HepG2 (cell line): ENCODE measurements around the gene ATP9A. TPM values are rescaled to one million over a fixed set of nuclear protein-coding genes. Genes with fewer than 3 reads are reported as not detected.

Experiments used
- ATRX ChIP-seq: sonication (generic); formaldehyde crosslinking; IDR thresholded peaks from 2 replicates; pipeline ENCODE4 v1.4.0; 2020; ENCODE audit warnings: missing genetic modification reagents, borderline replicate concordance
- IKZF4 ChIP-seq: sonication (generic); formaldehyde crosslinking; IDR thresholded peaks from 2 replicates; pipeline ENCODE4 v1.5.1; 2020; ENCODE audit warnings: borderline replicate concordance, mild to moderate bottlenecking, low read depth, missing genetic modification reagents; ENCODE audit errors: not compliant biosample characterization
- KAT8 ChIP-seq: IDR thresholded peaks from 2 replicates; pipeline ENCODE4 v1.6.1; 2016; ENCODE audit warnings: missing genetic modification reagents, missing compliant biosample characterization
- MAF1 ChIP-seq: sonication (generic); formaldehyde crosslinking; IDR thresholded peaks from 2 replicates; pipeline ENCODE4 v1.5.0; 2020; ENCODE audit warnings: missing genetic modification reagents, borderline replicate concordance
- MAZ ChIP-seq, 2 experiments: sonication (generic) in 1 of 2; formaldehyde crosslinking in 1 of 2; IDR thresholded peaks; 2 replicates each; pipeline versions ENCODE4 v1.5.0 to v1.6.1; 2012 to 2020; ENCODE audit warnings: low read depth in 2 of 2, mild to moderate bottlenecking in 2 of 2, borderline replicate concordance in 1 of 2, improper control_type of control experiment in 1 of 2, low read length in 1 of 2, missing genetic modification reagents in 1 of 2, moderate library complexity in 1 of 2
- NFKBIZ ChIP-seq: IDR thresholded peaks from 2 replicates; pipeline ENCODE4 v1.6.1; 2018; ENCODE audit warnings: missing genetic modification reagents, missing compliant biosample characterization
- RFXANK ChIP-seq: IDR thresholded peaks from 2 replicates; pipeline ENCODE4 v1.6.1; 2016
- RNF2 ChIP-seq: fragments of 450-650 bp; conservative IDR thresholded peaks from 2 replicates; pipeline ENCODE4 v1.6.1; 2016; ENCODE audit warnings: low read depth
- RORA ChIP-seq: sonication (generic); formaldehyde crosslinking; IDR thresholded peaks from 2 replicates; pipeline ENCODE4 v1.5.0; 2020; ENCODE audit warnings: mild to moderate bottlenecking, missing genetic modification reagents, moderate library complexity
- SP140L ChIP-seq: sonication (generic); formaldehyde crosslinking; IDR thresholded peaks from 2 replicates; pipeline ENCODE4 v1.4.0; 2020; ENCODE audit warnings: missing genetic modification reagents, borderline replicate concordance
- SRSF4 ChIP-seq: fragments of 200-400 bp; formaldehyde crosslinking; IDR thresholded peaks from one replicate; pipeline ENCODE4 v1.6.1; 2018; ENCODE audit warnings: mild to moderate bottlenecking, low read depth, low read length, moderate library complexity; ENCODE audit not compliant: poor library complexity, severe bottlenecking
- SSRP1 ChIP-seq: IDR thresholded peaks from 2 replicates; pipeline ENCODE4 v1.6.1; 2016; ENCODE audit warnings: control low read depth
- ZBTB7B ChIP-seq: sonication (generic); formaldehyde crosslinking; IDR thresholded peaks from 2 replicates; pipeline ENCODE4 v1.4.0; 2020; ENCODE audit warnings: missing genetic modification reagents
- ZEB1 ChIP-seq: IDR thresholded peaks from 2 replicates; pipeline ENCODE4 v1.6.1; 2012; ENCODE audit warnings: mild to moderate bottlenecking, low read depth, inconsistent platforms; ENCODE audit not compliant: insufficient replicate concordance
- ZFAT ChIP-seq: sonication (generic); formaldehyde crosslinking; conservative IDR thresholded peaks from 2 replicates; pipeline ENCODE4 v1.8.1; 2023; ENCODE audit warnings: missing genetic modification reagents, inconsistent platforms
- ZFP1 ChIP-seq: IDR thresholded peaks from 2 replicates; pipeline ENCODE4 v1.6.1; 2016
- ZNF17 ChIP-seq: sonication (generic); formaldehyde crosslinking; IDR thresholded peaks from 2 replicates; pipeline ENCODE4 v1.5.0; 2020; ENCODE audit warnings: mild to moderate bottlenecking, missing genetic modification reagents
- ZNF24 ChIP-seq: fragments of 450-650 bp; IDR thresholded peaks from 2 replicates; pipeline ENCODE4 v1.6.1; 2017; ENCODE audit warnings: antibody characterized with exemption, mild to moderate bottlenecking
- ZNF331 ChIP-seq: sonication (generic); formaldehyde crosslinking; IDR thresholded peaks from 2 replicates; pipeline ENCODE4 v1.4.0; 2020; ENCODE audit warnings: missing genetic modification reagents
- ZNF530 ChIP-seq: sonication (generic); formaldehyde crosslinking; IDR thresholded peaks from 2 replicates; pipeline ENCODE4 v1.5.0; 2020; ENCODE audit warnings: low read depth, mild to moderate bottlenecking, missing genetic modification reagents
- ZNF556 ChIP-seq: sonication (generic); formaldehyde crosslinking; IDR thresholded peaks from 2 replicates; pipeline ENCODE4 v1.4.0; 2020; ENCODE audit warnings: mild to moderate bottlenecking, missing genetic modification reagents, borderline replicate concordance
- ZNF782 ChIP-seq: sonication (generic); formaldehyde crosslinking; IDR thresholded peaks from 2 replicates; pipeline ENCODE4 v1.4.0; 2020; ENCODE audit warnings: missing genetic modification reagents, mild to moderate bottlenecking, borderline replicate concordance
- polyA plus RNA-seq, 8 experiments: library from polyadenylated mRNA; depleted of rRNA in 3 of 8; stranded (reverse) in 7 of 8; unstranded in 1 of 8; fragments of >200 nt; fragmentation: Illumina TruSeq in 4 of 8; extraction: Trizol in 4 of 8; gene quantifications; 2 replicates each; pipeline versions ENCODE4 v1.2.1 to v1.2.3, GENCODE V29; 2011 to 2016; ENCODE audit warnings: low read depth in 4 of 8, missing spikeins in 1 of 8, mixed read lengths in 1 of 8; ENCODE audit not compliant: insufficient read depth in 1 of 8
- total RNA-seq, 5 experiments: library from RNA; depleted of rRNA; stranded (reverse); fragments of >200 nt; fragmentation: Illumina TruSeq; extraction: Trizol; gene quantifications; 2 replicates each; pipeline ENCODE4 v1.2.3, GENCODE V29; 2016; ENCODE audit warnings: low read depth in 1 of 5
- TF ChIP-seq, protein P1 (sequence below): sonication (generic); formaldehyde crosslinking; conservative IDR thresholded peaks from 2 replicates; pipeline ENCODE4 v1.8.0; 2022; ENCODE audit warnings: low read depth, missing genetic modification reagents
- TF ChIP-seq, protein P2 (sequence below): sonication (generic); formaldehyde crosslinking; IDR thresholded peaks from 2 replicates; pipeline ENCODE4 v1.4.0; 2020; ENCODE audit warnings: missing genetic modification reagents
- TF ChIP-seq, protein P3 (sequence below): sonication (generic); formaldehyde crosslinking; IDR thresholded peaks from 2 replicates; pipeline ENCODE4 v1.5.0; 2020; ENCODE audit warnings: mild to moderate bottlenecking, low read depth, missing genetic modification reagents, borderline replicate concordance
- TF ChIP-seq, protein P4 (sequence below): sonication (generic); formaldehyde crosslinking; IDR thresholded peaks from 2 replicates; pipeline ENCODE4 v1.5.0; 2020; ENCODE audit warnings: missing genetic modification reagents
- TF ChIP-seq, protein P5 (sequence below): sonication (generic); formaldehyde crosslinking; IDR thresholded peaks from 2 replicates; pipeline ENCODE4 v1.9.0; 2021; ENCODE audit warnings: missing genetic modification reagents, borderline replicate concordance

The ATP9A gene
- total and polyA plus RNA-seq, 2 of the 13 experiments (the other 11 are each of a cell fraction or from before 2014, with no cell fraction given) = 11.8 to 18.5 TPM

DNA sequence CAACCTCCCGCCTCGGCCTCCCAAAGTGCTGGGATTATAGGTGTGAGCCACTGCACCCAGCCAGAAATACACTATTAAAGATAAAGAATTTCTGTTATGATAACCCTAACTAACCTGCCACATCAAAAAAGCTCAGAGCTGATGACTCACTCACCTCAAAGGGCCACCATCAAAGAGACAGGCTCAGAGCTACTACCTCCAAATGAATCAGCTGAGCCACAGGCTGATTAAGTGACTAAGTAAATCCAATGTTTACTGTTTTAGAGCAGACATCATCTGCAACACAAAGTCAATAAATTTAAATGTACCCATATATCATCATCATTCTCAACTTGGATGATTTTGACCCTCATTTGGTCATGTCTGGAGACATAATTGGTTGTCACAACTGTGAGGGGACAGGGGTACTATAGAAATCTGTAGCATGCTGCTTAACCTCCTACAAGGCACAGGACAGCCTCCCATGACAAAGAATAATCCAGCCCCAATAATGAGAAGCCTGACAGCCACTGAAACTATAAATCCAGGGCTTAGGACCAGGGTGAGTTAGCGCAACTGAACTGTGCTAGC, 106.5 kb downstream of the ATP9A start (continued):
- TF ChIP-seq ZNF331 (CRISPR knock-in tag) (peak; percentile 53), ZNF17 (CRISPR knock-in tag) (no peak), SRSF4 (no peak), ZNF530 (CRISPR knock-in tag) (no peak), ZEB1 (no peak), MAF1 (CRISPR knock-in tag) (no peak), RORA (CRISPR knock-in tag) (no peak), MAZ (IDR thresholded peaks at IDR 0.05; ENCODE audit: borderline replicate concordance, low read depth, low read length) (no peak), MAZ (CRISPR knock-in tag; IDR thresholded peaks at IDR 0.05; ENCODE audit: low read depth) (no peak), SSRP1 (no peak), ZNF782 (CRISPR knock-in tag) (no peak), KAT8 (peak; percentile 58; the same call in 1 of the 2 replicates), RNF2 (no peak), RFXANK (CRISPR knock-in tag) (no peak), ZNF556 (CRISPR knock-in tag) (no peak), IKZF4 (CRISPR knock-in tag) (no peak), ZFP1 (0 out of 2 replicates have a peak, but pooled peaks have one; percentile 25), ZNF24 (no peak), NFKBIZ (CRISPR knock-in tag) (peak; percentile 68; the same call in 1 of the 2 replicates), SP140L (CRISPR knock-in tag) (no peak), ZFAT (CRISPR knock-in tag) (no peak), ZBTB7B (CRISPR knock-in tag) (no peak), ATRX (CRISPR knock-in tag) (no peak)
- TF ChIP-seq, protein P1, sequence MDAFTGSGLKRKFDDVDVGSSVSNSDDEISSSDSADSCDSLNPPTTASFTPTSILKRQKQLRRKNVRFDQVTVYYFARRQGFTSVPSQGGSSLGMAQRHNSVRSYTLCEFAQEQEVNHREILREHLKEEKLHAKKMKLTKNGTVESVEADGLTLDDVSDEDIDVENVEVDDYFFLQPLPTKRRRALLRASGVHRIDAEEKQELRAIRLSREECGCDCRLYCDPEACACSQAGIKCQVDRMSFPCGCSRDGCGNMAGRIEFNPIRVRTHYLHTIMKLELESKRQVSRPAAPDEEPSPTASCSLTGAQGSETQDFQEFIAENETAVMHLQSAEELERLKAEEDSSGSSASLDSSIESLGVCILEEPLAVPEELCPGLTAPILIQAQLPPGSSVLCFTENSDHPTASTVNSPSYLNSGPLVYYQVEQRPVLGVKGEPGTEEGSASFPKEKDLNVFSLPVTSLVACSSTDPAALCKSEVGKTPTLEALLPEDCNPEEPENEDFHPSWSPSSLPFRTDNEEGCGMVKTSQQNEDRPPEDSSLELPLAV = no peak
- TF ChIP-seq, protein P2, sequence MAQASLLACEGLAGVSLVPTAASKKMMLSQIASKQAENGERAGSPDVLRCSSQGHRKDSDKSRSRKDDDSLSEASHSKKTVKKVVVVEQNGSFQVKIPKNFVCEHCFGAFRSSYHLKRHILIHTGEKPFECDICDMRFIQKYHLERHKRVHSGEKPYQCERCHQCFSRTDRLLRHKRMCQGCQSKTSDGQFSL (CRISPR knock-in tag) = no peak
- TF ChIP-seq, protein P3, sequence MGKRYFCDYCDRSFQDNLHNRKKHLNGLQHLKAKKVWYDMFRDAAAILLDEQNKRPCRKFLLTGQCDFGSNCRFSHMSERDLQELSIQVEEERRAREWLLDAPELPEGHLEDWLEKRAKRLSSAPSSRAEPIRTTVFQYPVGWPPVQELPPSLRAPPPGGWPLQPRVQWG = no peak
- TF ChIP-seq, protein P4, sequence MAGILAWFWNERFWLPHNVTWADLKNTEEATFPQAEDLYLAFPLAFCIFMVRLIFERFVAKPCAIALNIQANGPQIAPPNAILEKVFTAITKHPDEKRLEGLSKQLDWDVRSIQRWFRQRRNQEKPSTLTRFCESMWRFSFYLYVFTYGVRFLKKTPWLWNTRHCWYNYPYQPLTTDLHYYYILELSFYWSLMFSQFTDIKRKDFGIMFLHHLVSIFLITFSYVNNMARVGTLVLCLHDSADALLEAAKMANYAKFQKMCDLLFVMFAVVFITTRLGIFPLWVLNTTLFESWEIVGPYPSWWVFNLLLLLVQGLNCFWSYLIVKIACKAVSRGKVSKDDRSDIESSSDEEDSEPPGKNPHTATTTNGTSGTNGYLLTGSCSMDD (CRISPR knock-in tag) = no peak
- TF ChIP-seq, protein P5, sequence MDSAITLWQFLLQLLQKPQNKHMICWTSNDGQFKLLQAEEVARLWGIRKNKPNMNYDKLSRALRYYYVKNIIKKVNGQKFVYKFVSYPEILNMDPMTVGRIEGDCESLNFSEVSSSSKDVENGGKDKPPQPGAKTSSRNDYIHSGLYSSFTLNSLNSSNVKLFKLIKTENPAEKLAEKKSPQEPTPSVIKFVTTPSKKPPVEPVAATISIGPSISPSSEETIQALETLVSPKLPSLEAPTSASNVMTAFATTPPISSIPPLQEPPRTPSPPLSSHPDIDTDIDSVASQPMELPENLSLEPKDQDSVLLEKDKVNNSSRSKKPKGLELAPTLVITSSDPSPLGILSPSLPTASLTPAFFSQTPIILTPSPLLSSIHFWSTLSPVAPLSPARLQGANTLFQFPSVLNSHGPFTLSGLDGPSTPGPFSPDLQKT (CRISPR knock-in tag) = no peak
